Calu3 (cell line): ENCODE data around the gene SAMD5. TPM values are rescaled to one million over a fixed set of nuclear protein-coding genes. Genes with fewer than 3 reads are reported as not detected.

Experiments used
- BruUV-seq: library from RNA; stranded (reverse); fragments of 400-500 nt; replicated peaks from 2 replicates; lab custom pipeline; 2021; lab: Mats Ljungman, UMichigan
- CTCF ChIA-PET: fragments of 300-600 bp; sonication (Branson Sonifier 250); formaldehyde crosslinking; loops from one replicate; lab custom pipeline; 2022; ENCODE audit warnings: antibody characterized with exemption; lab: Charles Lee
- DNase-seq: peaks from one replicate; pipeline ENCODE4 v3.0.0; 2022
- H3K27ac Mint-ChIP-seq: one replicate; pipeline ENCODE4 v1.8.0; 2022; ENCODE audit warnings: mixed read lengths; ENCODE audit not compliant: unreplicated experiment
- H3K27me3 Mint-ChIP-seq: one replicate; pipeline ENCODE4 v1.8.0; 2022; ENCODE audit warnings: mixed read lengths; ENCODE audit not compliant: unreplicated experiment
- H3K36me3 Mint-ChIP-seq: one replicate; pipeline ENCODE4 v1.8.0; 2022; ENCODE audit warnings: mild to moderate bottlenecking, moderate library complexity, mixed read lengths; ENCODE audit not compliant: insufficient read depth, unreplicated experiment
- H3K4me1 Mint-ChIP-seq: one replicate; pipeline ENCODE4 v1.8.0; 2022; ENCODE audit warnings: mild to moderate bottlenecking, low read depth, mixed read lengths; ENCODE audit not compliant: unreplicated experiment
- H3K4me3 Mint-ChIP-seq: one replicate; pipeline ENCODE4 v1.8.0; 2022; ENCODE audit warnings: mild to moderate bottlenecking, low read depth, moderate library complexity, mixed read lengths; ENCODE audit not compliant: unreplicated experiment
- H3K9me3 Mint-ChIP-seq: one replicate; pipeline ENCODE4 v1.8.0; 2022; ENCODE audit warnings: low read depth, mixed read lengths; ENCODE audit not compliant: unreplicated experiment
- intact Hi-C: fragments of 100-400 bp; cut with micrococcal nuclease; formaldehyde crosslinking; loops from one replicate; pipeline ENCODE4 v1.10.0; 2022; ENCODE audit not compliant: unreplicated experiment
- total RNA-seq: library from RNA; stranded (reverse); gene quantifications from 2 replicates; pipeline ENCODE4 v1.2.3, GENCODE V29; 2022
- TF ChIP-seq, protein P1 (sequence below): fragments of 200-600 bp; IDR thresholded peaks from one replicate; pipeline ENCODE4 v1.8.0; 2022; ENCODE audit warnings: antibody characterized with exemption; ENCODE audit not compliant: unreplicated experiment

Gene SAMD5
- total RNA-seq, 1 experiment from 2014 or later: 0.76 TPM

GRCh38 chr6:147467886-147468285 lies 40.6 kb upstream of the SAMD5 start:
- Mint-ChIP-seq H3K9me3 (peaks cover 3% of the 10 kb centered on the region), H3K36me3 (no peaks in the 10 kb centered on the region), H3K27ac (no peak overlapping the region), H3K27me3 (no peaks in the 10 kb centered on the region), H3K4me3 (no peak overlapping the region), H3K4me1 (no peaks in the 10 kb centered on the region)
- CTCF ChIA-PET: no interaction called here
- intact Hi-C loops: no loop called here
- DNase-seq: no peak
- TF ChIP-seq, protein P1, sequence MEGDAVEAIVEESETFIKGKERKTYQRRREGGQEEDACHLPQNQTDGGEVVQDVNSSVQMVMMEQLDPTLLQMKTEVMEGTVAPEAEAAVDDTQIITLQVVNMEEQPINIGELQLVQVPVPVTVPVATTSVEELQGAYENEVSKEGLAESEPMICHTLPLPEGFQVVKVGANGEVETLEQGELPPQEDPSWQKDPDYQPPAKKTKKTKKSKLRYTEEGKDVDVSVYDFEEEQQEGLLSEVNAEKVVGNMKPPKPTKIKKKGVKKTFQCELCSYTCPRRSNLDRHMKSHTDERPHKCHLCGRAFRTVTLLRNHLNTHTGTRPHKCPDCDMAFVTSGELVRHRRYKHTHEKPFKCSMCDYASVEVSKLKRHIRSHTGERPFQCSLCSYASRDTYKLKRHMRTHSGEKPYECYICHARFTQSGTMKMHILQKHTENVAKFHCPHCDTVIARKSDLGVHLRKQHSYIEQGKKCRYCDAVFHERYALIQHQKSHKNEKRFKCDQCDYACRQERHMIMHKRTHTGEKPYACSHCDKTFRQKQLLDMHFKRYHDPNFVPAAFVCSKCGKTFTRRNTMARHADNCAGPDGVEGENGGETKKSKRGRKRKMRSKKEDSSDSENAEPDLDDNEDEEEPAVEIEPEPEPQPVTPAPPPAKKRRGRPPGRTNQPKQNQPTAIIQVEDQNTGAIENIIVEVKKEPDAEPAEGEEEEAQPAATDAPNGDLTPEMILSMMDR: no peak
- BruUV-seq: no TSS peak

GRCh38 chr6:147468634-147469033 lies 39.9 kb upstream of the SAMD5 start:
- H3K4me1 Mint-ChIP-seq: no peaks in the 10 kb centered on the region
- no peaks in the 10 kb centered on the region for H3K27me3 Mint-ChIP-seq
- no peak for DNase-seq
- peaks cover 3% of the 10 kb centered on the region for H3K9me3 Mint-ChIP-seq
- intact Hi-C loops: no loop called here
- CTCF ChIA-PET: no interaction called here
- BruUV-seq: no TSS peak
- no peaks in the 10 kb centered on the region for H3K36me3 Mint-ChIP-seq
- TF ChIP-seq, protein P1: no peak
- H3K4me3 Mint-ChIP-seq: no peak overlapping the region
- no peak overlapping the region for H3K27ac Mint-ChIP-seq

DNA sequence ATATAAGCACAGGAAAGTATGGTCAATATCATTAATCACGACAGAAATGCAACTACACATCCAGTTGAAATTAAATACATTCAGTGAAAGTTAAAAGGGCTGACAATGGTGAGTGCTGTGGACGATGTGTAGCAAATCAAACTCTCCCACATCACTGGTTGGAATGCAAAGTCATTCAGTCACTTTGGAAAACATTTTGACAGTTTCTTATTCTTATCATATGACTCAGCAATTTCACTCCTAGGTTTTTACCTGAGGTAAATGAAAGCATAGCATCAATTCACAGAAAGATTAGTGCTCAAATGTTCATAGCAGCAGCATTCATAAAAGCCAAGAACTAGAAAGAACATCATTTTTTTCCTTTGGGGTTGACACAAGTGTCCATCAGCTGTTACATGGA lies 28.6 kb upstream of the SAMD5 start:
- BruUV-seq: no TSS peak
- no peaks in the 10 kb centered on the region for H3K27me3 Mint-ChIP-seq
- H3K36me3 Mint-ChIP-seq: no peaks in the 10 kb centered on the region
- no peaks in the 10 kb centered on the region for H3K4me1 Mint-ChIP-seq
- H3K27ac Mint-ChIP-seq: no peak overlapping the region
- CTCF ChIA-PET: no interaction called here
- intact Hi-C loops: no loop called here
- DNase-seq: no peak
- peaks cover 4% of the 10 kb centered on the region for H3K9me3 Mint-ChIP-seq
- TF ChIP-seq, protein P1: no peak
- no peak overlapping the region for H3K4me3 Mint-ChIP-seq

- Mint-ChIP-seq H3K27ac (no peak overlapping the region), H3K36me3 (no peaks in the 10 kb centered on the region), H3K4me3 (no peak overlapping the region), H3K27me3 (no peaks in the 10 kb centered on the region), H3K9me3 (peaks cover 2% of the 10 kb centered on the region), H3K4me1 (no peaks in the 10 kb centered on the region)
- CTCF ChIA-PET: no interaction called here
- intact Hi-C loops: no loop called here
- TF ChIP-seq, protein P1: no peak
- DNase-seq: no peak
- no TSS peak for BruUV-seq
Observed at GRCh38 chr6:147486683-147487082, 21.8 kb upstream of the SAMD5 start.
